HG03521 (cell line): Measurements from ENCODE around the gene SLC26A2.

Experiments
- ATAC-seq: cut with Tn5 transposase; IDR thresholded peaks from one replicate; pipeline ENCODE4 v1.9.1; 2021; ENCODE audit warnings: mild to moderate bottlenecking, moderate library complexity; ENCODE audit not compliant: unreplicated experiment

SLC26A2 gene

DNA sequence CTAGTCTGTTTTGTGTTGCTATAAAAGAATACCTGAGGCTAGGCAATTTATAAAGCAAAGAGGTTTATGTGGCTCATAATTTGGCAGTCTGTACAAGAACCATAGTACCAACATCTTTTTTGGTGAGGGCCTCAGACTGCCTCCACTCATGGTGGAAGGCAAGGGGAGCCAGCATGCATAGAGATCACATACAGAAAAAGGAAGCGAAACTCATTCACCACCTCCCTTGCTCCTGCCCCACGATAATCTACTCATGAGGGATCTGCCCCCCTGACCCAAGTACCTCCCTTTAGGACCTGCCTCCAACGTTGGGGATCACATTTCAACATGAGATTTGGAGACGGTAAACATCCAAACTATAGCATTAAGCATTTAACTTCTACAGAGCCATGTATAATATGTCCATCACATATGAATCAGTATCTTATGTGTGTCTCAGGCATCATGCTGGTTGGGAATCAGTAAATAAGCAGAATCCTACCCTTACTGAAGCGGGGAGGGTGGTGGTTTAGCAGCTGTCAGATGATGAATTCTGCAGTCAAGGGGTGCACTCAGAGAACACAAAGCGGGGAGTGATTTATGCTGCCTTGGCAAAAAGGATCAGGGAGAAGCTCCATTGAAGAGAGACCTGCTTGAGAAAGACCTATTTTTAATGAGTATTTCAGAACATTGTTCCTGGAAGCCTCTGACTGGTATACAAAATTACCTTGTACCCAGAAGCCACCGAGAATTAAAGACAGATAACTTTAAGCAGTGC lies 74.8 kb downstream of the SLC26A2 start:
- peak; percentile 67 for ATAC-seq

- no peak for ATAC-seq
These were observed 76.0 kb downstream of the SLC26A2 start for GRCh38 chr5:150036513-150036912.
